HFF-Myc (cell line): ENCODE data around the gene HMSD.

Source experiments
- DNase-seq: peaks from one replicate; pipeline ENCODE4 v3.0.0-alpha.2; 2011; ENCODE audit warnings: low read depth; ENCODE audit errors: extremely low read depth
- H3K4me3 ChIP-seq: replicated peaks from 2 replicates; pipeline ENCODE4 v1.5.1; 2011; ENCODE audit warnings: low read depth, mild to moderate bottlenecking, control low read depth, low read length
- TF ChIP-seq, protein P1 (sequence below): IDR thresholded peaks from 2 replicates; pipeline ENCODE4 v1.5.1; 2012; ENCODE audit warnings: mild to moderate bottlenecking, low read depth, low read length, control low read depth; ENCODE audit errors: missing control alignments

The HMSD gene

DNA sequence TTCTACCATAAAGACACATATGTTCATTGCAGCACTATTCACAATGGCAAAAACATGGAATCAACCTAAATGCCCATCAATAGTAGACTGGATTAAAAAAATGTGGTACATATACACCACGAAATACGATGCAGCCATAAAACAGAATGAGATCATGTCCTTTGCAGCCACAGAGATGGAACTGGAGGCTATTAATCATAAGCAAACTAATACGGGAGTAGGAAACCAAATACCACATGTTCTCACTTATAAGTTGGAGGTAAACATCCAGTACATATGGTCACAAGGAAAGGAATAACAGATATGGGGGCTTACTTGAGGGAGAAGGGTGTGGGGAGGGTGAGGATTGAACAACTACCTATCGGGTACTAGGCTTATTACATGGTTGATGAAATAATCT, 7.7 kb downstream of the HMSD start:
- H3K4me3 ChIP-seq, result no peak overlapping the region
- TF ChIP-seq, protein P1, sequence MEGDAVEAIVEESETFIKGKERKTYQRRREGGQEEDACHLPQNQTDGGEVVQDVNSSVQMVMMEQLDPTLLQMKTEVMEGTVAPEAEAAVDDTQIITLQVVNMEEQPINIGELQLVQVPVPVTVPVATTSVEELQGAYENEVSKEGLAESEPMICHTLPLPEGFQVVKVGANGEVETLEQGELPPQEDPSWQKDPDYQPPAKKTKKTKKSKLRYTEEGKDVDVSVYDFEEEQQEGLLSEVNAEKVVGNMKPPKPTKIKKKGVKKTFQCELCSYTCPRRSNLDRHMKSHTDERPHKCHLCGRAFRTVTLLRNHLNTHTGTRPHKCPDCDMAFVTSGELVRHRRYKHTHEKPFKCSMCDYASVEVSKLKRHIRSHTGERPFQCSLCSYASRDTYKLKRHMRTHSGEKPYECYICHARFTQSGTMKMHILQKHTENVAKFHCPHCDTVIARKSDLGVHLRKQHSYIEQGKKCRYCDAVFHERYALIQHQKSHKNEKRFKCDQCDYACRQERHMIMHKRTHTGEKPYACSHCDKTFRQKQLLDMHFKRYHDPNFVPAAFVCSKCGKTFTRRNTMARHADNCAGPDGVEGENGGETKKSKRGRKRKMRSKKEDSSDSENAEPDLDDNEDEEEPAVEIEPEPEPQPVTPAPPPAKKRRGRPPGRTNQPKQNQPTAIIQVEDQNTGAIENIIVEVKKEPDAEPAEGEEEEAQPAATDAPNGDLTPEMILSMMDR, result no peak
- peak; percentile 83 for DNase-seq

DNA sequence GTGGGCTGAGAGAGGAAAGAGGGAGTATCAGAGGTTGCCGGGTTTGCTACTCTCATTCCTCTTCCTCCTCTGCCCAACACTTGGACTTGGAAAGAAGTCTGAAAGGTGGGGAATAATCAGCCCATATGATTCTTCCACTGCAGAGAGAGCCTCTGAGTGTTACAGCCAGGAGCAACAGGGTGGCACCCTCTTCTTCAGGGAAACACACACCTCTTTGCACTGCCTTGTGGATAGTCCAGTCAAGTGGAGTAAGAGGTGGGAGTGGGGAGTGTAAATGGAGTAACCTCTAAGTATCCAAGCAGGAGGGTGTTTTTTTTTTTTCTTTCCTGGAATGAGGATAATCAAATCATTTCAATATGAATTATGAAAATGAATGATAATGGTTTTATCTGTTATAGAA, 11.8 kb downstream of the HMSD start:
- TF ChIP-seq, protein P1, result no peak
- no peak for DNase-seq
- H3K4me3 ChIP-seq, result no peak overlapping the region

DNA sequence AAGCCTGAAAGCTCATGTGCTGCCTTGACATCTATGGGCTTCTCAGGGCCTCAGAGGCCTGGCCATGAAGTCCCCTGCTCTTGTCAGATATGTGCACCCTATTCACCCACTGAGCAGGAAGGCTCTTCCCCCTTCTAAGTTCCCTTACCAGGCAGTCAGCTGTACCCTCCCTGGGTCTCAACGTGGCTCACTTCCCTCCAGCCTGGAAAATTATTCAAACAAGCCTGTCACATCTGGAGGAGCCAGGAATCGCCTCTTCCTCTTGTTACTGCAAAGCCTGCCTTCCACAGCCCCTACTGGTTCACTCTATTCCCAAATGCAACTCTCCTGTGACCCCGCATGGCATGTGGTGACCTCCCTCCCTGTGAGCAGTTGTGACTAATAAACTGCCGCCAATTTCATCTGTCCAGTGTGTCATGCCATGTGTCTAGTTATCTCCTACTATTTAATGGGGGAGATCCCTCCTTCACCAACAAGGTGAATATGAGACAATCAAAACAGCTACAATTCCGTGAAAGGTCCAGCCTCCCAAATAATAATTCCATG, 12.4 kb downstream of the HMSD start:
- DNase-seq, result no peak
- no peak overlapping the region for H3K4me3 ChIP-seq

DNA sequence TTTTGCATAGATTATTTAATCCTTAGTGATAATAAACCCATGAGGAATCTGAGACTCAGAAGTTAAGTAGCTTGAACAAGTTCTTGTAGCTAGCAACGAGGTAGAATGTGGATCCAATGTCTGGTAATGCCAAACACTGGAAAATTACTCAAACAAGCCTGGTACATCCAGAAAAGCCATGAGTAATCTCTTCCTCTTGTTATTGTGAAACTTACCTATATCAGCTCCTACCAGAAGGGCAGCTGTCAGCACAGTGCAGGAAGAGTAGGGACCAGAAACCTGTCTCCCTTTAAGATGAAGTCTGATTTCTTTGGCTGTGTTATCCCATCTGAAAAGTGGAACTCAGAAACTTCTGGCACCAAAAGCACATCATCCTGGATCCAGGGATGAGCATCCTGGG, 13.0 kb downstream of the HMSD start:
- no peak overlapping the region for H3K4me3 ChIP-seq
- no peak for DNase-seq
- TF ChIP-seq, protein P1, result no peak

More for the DNA sequence above, 12.4 kb downstream of the HMSD start:
- TF ChIP-seq, protein P1, result no peak

DNA sequence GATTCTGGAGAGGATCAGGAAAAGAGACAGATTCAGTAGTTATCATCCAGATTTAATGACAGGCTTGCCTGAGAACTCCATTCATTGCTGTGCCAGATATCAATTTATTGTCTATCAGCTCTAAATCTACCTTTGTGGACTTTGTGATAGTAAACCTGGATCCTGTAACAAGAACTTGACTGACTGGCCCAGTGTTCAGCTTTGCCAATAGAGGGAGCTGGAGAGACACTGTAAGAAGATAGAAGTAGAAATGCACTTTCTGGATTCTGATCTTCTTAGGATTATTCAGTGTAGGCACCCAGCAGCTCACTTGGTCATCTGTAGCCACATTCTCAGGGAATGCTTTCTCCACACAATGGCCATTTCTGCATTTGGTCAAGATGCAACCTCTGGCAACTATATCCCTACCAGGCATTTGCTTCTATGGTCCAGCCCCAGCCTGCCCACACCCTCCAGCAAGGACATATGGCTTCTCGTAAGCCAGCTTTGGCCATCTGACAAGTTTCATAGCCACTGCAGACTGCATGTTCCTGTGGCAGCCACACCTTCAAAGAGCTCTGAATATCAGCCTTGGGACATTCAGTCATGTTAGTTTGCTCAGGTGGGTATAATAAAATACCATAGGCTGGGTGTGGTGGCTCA, 14.6 kb downstream of the HMSD start:
- no peak overlapping the region for H3K4me3 ChIP-seq
- TF ChIP-seq, protein P1, result peak; percentile 88
- peak; percentile 20 for DNase-seq

DNA sequence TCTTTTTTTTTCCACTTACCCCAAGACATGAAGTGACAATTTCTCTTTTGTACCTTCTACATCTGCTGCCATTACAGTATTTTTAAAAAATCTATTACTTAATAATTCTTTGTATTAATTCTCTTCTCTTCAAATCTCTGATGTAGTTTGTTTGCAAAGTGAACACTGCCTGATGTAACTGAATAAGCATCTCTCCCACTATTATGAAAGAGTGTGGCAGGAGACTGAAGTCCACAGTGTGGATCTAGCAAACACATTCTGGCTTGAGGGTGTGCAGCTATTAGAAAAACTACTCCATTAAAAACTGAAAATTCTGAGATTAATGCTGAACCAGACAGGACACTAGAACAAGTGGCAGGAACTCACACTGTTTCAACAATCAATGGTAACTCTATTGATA, 15.8 kb downstream of the HMSD start:
- TF ChIP-seq, protein P1, result no peak
- H3K4me3 ChIP-seq, result no peak overlapping the region
- DNase-seq, result no peak
